KBM-7 (cell line): ENCODE data around the gene HLX.

Experiments used
- DNase-seq: peaks from one replicate; pipeline ENCODE4 v3.0.0-alpha.2; 2015
- in situ Hi-C: fragments of 300-500 bp; cut with MboI; formaldehyde crosslinking; loops from 2 replicates; pipeline ENCODE4 v1.14.3; 2020; ENCODE audit warnings: low sequenced_read_pairs, low pct_unique_long_range_greater_than_20kb, mixed read lengths

The HLX gene

GRCh38 chr1:220880726-220881506 is 1.7 kb downstream of the HLX start:
- in situ Hi-C loops, result no loop called here
- DNase-seq, result peak; percentile 82

GRCh38 chr1:220882061-220882891 is 3.0 kb downstream of the HLX start:
- in situ Hi-C loops, result no loop called here
- DNase-seq, result peak; percentile 83

- no peak for DNase-seq
- in situ Hi-C loops, result no loop called here
Measured at GRCh38 chr1:220884109-220884980, 5.1 kb downstream of the HLX start.

GRCh38 chr1:220884981-220885918 is 6.0 kb downstream of the HLX start:
- in situ Hi-C loops, result no loop called here
- no peak for DNase-seq

- DNase-seq, result no peak
- in situ Hi-C loops, result no loop called here
Measured at GRCh38 chr1:220885971-220886370, 6.7 kb downstream of the HLX start.

GRCh38 chr1:220886470-220887201 is 7.4 kb downstream of the HLX start:
- no peak for DNase-seq
- in situ Hi-C loops, result no loop called here

- DNase-seq, result no peak
- in situ Hi-C loops, result no loop called here
Measured at GRCh38 chr1:220887202-220887519, 7.9 kb downstream of the HLX start.

- no peak for DNase-seq
- in situ Hi-C loops, result no loop called here
Measured at GRCh38 chr1:220887520-220888416, 8.5 kb downstream of the HLX start.

- DNase-seq, result no peak
- in situ Hi-C loops, result no loop called here
Measured at GRCh38 chr1:220888417-220888986, 9.3 kb downstream of the HLX start.

GRCh38 chr1:220889333-220889732 is 10.1 kb downstream of the HLX start:
- DNase-seq, result no peak
- in situ Hi-C loops, result no loop called here

- no peak for DNase-seq
- in situ Hi-C loops, result no loop called here
Measured at GRCh38 chr1:220889848-220890287, 10.6 kb downstream of the HLX start.

- DNase-seq, result no peak
- in situ Hi-C loops, result no loop called here
Measured at GRCh38 chr1:220890602-220891001, 11.4 kb downstream of the HLX start.

- in situ Hi-C loops, result no loop called here
Measured at GRCh38 chr1:220891224-220892085, 12.2 kb downstream of the HLX start.

GRCh38 chr1:220892086-220892376 is 12.8 kb downstream of the HLX start:
- in situ Hi-C loops, result no loop called here
- no peak for DNase-seq

More at GRCh38 chr1:220891224-220892085, 12.2 kb downstream of the HLX start:
- DNase-seq, result no peak

- no peak for DNase-seq
- in situ Hi-C loops, result no loop called here
Measured at GRCh38 chr1:220892997-220893700, 13.9 kb downstream of the HLX start.

GRCh38 chr1:220893701-220894024 is 14.4 kb downstream of the HLX start:
- DNase-seq, result no peak
- in situ Hi-C loops, result no loop called here
